Heart left ventricle (tissue), 13 donors: ENCODE data around the gene CEP112.

Experiments
- POLR2A ChIP-seq, 2 donors: fragments of 450-650 bp; IDR thresholded peaks; one replicate each; pipeline ENCODE4 v1.6.1; 2017; ENCODE audit warnings: antibody characterized with exemption in 2 of 2, mild to moderate bottlenecking in 2 of 2, moderate library complexity in 2 of 2
- TF ChIP-seq, protein P1 (sequence below), 12 donors: fragments of 200-600 bp; sonication (generic) in 4 of 12; IDR thresholded peaks; one replicate each; pipeline versions ENCODE4 v1.5.0 to v1.8.0; 2018 to 2022; ENCODE audit warnings: antibody characterized with exemption in 12 of 12, mild to moderate bottlenecking in 5 of 12
- donor health status: ischemic (EF 13 %, LVEDD 7.1; RV severe dilation, severe dysfunction).
- donor health status: DM: no; HTN: yes; CAD: no.
- donor health status: DM: no; HTN: no; CAD: no.
- donor health status: ischemic (EF 25% LVEDD 6.9; RV normal size, moderate dysfunction).
- donor health status: ischemic (EF 25% LVEDD 5.7; RV mildly dilated, moderate dysfunction).
- donor health status: ischemic (EF 35%, LVEDD 5.7; RV mildly dilated, moderate dysfunction).
- donor health status: nonischemic (EF 11% LVEDD 7.7; RV severe dilation, severe dysfunction).
- donor health status: DM: yes; HTN: yes; CAD: no.
- donor health status: PGD.
- donor health status: ischemic (EF 29% LVEDD 5.4; RV normal size, mild dysfunction).
- donor health status: nonischemic (EF 23%, LVEDD 6.1; RV moderate dilation, normal function).

DNA sequence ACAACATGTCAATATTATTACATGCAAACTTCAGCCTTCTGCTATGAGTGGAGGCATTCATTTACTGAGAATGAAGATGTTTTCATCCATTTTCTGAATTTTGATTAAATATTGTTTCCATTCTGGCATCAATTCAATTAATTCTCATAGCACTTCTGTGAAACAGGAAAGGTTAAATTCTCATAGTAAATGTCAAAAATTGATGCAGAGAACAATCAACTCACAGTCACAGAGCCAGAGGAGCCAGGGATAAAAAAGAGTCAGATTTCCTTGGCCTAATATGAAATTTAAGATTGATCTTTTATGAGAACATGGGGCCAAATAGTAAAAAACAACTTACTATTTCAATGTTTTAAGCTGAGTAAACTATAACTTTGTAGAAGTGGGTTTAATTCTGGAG is 446.7 kb downstream of the CEP112 start:
- TF ChIP-seq, protein P1, sequence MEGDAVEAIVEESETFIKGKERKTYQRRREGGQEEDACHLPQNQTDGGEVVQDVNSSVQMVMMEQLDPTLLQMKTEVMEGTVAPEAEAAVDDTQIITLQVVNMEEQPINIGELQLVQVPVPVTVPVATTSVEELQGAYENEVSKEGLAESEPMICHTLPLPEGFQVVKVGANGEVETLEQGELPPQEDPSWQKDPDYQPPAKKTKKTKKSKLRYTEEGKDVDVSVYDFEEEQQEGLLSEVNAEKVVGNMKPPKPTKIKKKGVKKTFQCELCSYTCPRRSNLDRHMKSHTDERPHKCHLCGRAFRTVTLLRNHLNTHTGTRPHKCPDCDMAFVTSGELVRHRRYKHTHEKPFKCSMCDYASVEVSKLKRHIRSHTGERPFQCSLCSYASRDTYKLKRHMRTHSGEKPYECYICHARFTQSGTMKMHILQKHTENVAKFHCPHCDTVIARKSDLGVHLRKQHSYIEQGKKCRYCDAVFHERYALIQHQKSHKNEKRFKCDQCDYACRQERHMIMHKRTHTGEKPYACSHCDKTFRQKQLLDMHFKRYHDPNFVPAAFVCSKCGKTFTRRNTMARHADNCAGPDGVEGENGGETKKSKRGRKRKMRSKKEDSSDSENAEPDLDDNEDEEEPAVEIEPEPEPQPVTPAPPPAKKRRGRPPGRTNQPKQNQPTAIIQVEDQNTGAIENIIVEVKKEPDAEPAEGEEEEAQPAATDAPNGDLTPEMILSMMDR (IDR thresholded peaks at IDR 0.05) = no peak
- TF ChIP-seq POLR2A (IDR thresholded peaks at IDR 0.05) = no peak
